PC-3 (cell line): ENCODE data around the gene TRIM4. TPM values are rescaled to one million over a fixed set of nuclear protein-coding genes. Genes with fewer than 3 reads are reported as not detected.

Source experiments
- ATAC-seq: fragments of 200-7000 bp; cut with Tn5 transposase; 2 replicates; pipeline ENCODE4 v1.9.1; 2020; ENCODE audit warnings: mild to moderate bottlenecking, moderate library complexity
- BruUV-seq: library from RNA; stranded (reverse); fragments of 400-500 nt; replicated peaks from 2 replicates; lab custom pipeline; 2021; lab: Mats Ljungman, UMichigan
- CTCF ChIA-PET: fragments of 300-600 bp; sonication (Branson Sonifier 250); formaldehyde crosslinking; loops from one replicate; lab custom pipeline; 2022; ENCODE audit warnings: antibody characterized with exemption; lab: Charles Lee
- POLR2A ChIA-PET: fragments of 300-600 bp; sonication (Branson Sonifier 250); formaldehyde crosslinking; loops from one replicate; lab custom pipeline; 2022; ENCODE audit warnings: antibody characterized with exemption; ENCODE audit not compliant: unreplicated experiment; lab: Charles Lee
- DNase-seq: peaks from one replicate; pipeline ENCODE4 v3.0.0-alpha.2; 2015
- H2AFZ ChIP-seq: fragments of 300-600 bp; sonication (generic); 2 replicates; pipeline ENCODE4 v1.6.0; 2016; ENCODE audit warnings: antibody characterized with exemption, low read length
- H3F3A ChIP-seq: fragments of 300-600 bp; sonication (generic); one replicate; pipeline ENCODE4 v1.6.0; 2017; ENCODE audit warnings: antibody characterized with exemption, low read length, control low read depth, mild to moderate bottlenecking; ENCODE audit not compliant: unreplicated experiment
- H3K27ac ChIP-seq: fragments of 300-600 bp; sonication (generic); 2 replicates; pipeline ENCODE4 v1.5.1; 2016; ENCODE audit warnings: mild to moderate bottlenecking, low read length
- H3K27me3 ChIP-seq: fragments of 300-600 bp; sonication (generic); 2 replicates; pipeline ENCODE4 v1.6.1; 2016; ENCODE audit warnings: low read length, mixed read lengths
- H3K36me3 ChIP-seq: fragments of 300-600 bp; sonication (generic); 2 replicates; pipeline ENCODE4 v1.6.1; 2016; ENCODE audit warnings: low read depth, mixed run types, low read length, mixed read lengths
- H3K4me1 ChIP-seq: fragments of 300-600 bp; sonication (generic); 2 replicates; pipeline ENCODE4 v1.5.1; 2016; ENCODE audit warnings: low read length; ENCODE audit not compliant: insufficient read depth
- H3K4me2 ChIP-seq: fragments of 300-600 bp; sonication (generic); 2 replicates; pipeline ENCODE4 v1.6.0; 2016; ENCODE audit warnings: low read length
- H3K4me3 ChIP-seq: fragments of 300-600 bp; sonication (generic); 2 replicates; pipeline ENCODE4 v1.5.1; 2016; ENCODE audit warnings: mild to moderate bottlenecking, low read length, mixed read lengths
- H3K79me2 ChIP-seq: fragments of 300-600 bp; sonication (generic); 2 replicates; pipeline ENCODE4 v1.6.1; 2017; ENCODE audit warnings: low read length, mixed read lengths
- H3K9ac ChIP-seq: fragments of 300-600 bp; sonication (generic); 2 replicates; pipeline ENCODE4 v1.6.0; 2016; ENCODE audit warnings: mild to moderate bottlenecking, low read length
- H3K9me2 ChIP-seq: fragments of 300-600 bp; sonication (generic); replicated peaks from 2 replicates; pipeline ENCODE4 v1.6.1; 2016; ENCODE audit warnings: mixed run types, low read length, mixed read lengths
- H3K9me3 ChIP-seq: fragments of 300-600 bp; sonication (generic); 2 replicates; pipeline ENCODE4 v1.6.1; 2016; ENCODE audit warnings: low read length, mixed read lengths
- H4K20me1 ChIP-seq: fragments of 300-600 bp; sonication (generic); 2 replicates; pipeline ENCODE4 v1.6.1; 2016; ENCODE audit warnings: low read length, mixed read lengths
- CTCF ChIP-seq: fragments of 300-600 bp; sonication (generic); conservative IDR thresholded peaks from 2 replicates; pipeline ENCODE4 v1.5.1; 2017; ENCODE audit warnings: antibody characterized with exemption, low read depth, mild to moderate bottlenecking, low read length
- EZH2 ChIP-seq: fragments of 300-600 bp; sonication (generic); IDR thresholded peaks from one replicate; pipeline ENCODE4 v1.6.1; 2017; ENCODE audit warnings: antibody characterized with exemption, mild to moderate bottlenecking, low read length; ENCODE audit not compliant: unreplicated experiment
- EZH2phosphoT487 ChIP-seq: fragments of 300-600 bp; sonication (generic); IDR thresholded peaks from 2 replicates; pipeline ENCODE4 v1.6.1; 2018; ENCODE audit warnings: mild to moderate bottlenecking, antibody characterized with exemption, low read length, borderline replicate concordance
- intact Hi-C: fragments of 100-400 bp; cut with micrococcal nuclease; formaldehyde crosslinking; loops from 2 replicates; pipeline ENCODE4 v1.9.0; 2023
- total RNA-seq: library from RNA; depleted of rRNA; stranded (reverse); fragments of >200 nt; gene quantifications from 2 replicates; pipeline ENCODE4 v1.2.3, GENCODE V29; 2014

The TRIM4 gene
- total RNA-seq, 1 experiment from 2014 or later = 11.1 TPM

GRCh38 chr7:99928188-99928587 lies 8.9 kb upstream of the TRIM4 start:
- H3K9me3 ChIP-seq = no peaks in the 10 kb centered on the region
- H3K36me3 ChIP-seq = no peaks in the 10 kb centered on the region
- TF ChIP-seq EZH2phosphoT487 (no peak), EZH2 (no peak), CTCF (no peak)
- peaks cover 29% of the 10 kb centered on the region for H3K27me3 ChIP-seq
- H3K27ac ChIP-seq = no peak overlapping the region
- no peak overlapping the region for H3K9ac ChIP-seq
- ChIA-PET POLR2A (interaction anchor here (0.7 kb wide), 1 partner anchor 1403 kb away, joined by 3 read pairs; no protein-coding TSS in a partner anchor), CTCF (no interaction called here)
- H3F3A ChIP-seq = no peaks in the 10 kb centered on the region
- no TSS peak for BruUV-seq
- no peak overlapping the region for H3K4me3 ChIP-seq
- H2AFZ ChIP-seq = no peak overlapping the region
- H3K9me2 ChIP-seq = no peaks in the 10 kb centered on the region
- intact Hi-C loops = loop anchor here (2.0 kb wide), 1 partner anchor 63 kb away; no protein-coding TSS in a partner anchor
- no peak overlapping the region for H3K4me2 ChIP-seq
- no peaks in the 10 kb centered on the region; the same call in 1 of the 2 replicates for H3K4me1 ChIP-seq
- H4K20me1 ChIP-seq = no peaks in the 10 kb centered on the region
- ATAC-seq (no peak), DNase-seq (no peak)
- no peaks in the 10 kb centered on the region for H3K79me2 ChIP-seq

GRCh38 chr7:99927536-99927935 lies 8.2 kb upstream of the TRIM4 start:
- no peak overlapping the region for H3K4me3 ChIP-seq
- ChIA-PET CTCF (no interaction called here), POLR2A (no interaction called here)
- ATAC-seq (no peak), DNase-seq (no peak)
- H3K9ac ChIP-seq = no peak overlapping the region
- no peaks in the 10 kb centered on the region for H3K36me3 ChIP-seq
- H2AFZ ChIP-seq = no peak overlapping the region
- H3F3A ChIP-seq = no peaks in the 10 kb centered on the region
- BruUV-seq = no TSS peak
- no peaks in the 10 kb centered on the region for H3K9me3 ChIP-seq
- intact Hi-C loops = no loop called here
- H3K4me1 ChIP-seq = no peaks in the 10 kb centered on the region; the same call in 1 of the 2 replicates
- no peaks in the 10 kb centered on the region for H3K9me2 ChIP-seq
- no peak for TF ChIP-seq CTCF
- no peak for TF ChIP-seq EZH2
- no peak for TF ChIP-seq EZH2phosphoT487
- H3K27me3 ChIP-seq = peaks cover 23% of the 10 kb centered on the region
- no peak overlapping the region for H3K4me2 ChIP-seq
- no peaks in the 10 kb centered on the region for H4K20me1 ChIP-seq
- H3K27ac ChIP-seq = no peak overlapping the region
- no peaks in the 10 kb centered on the region for H3K79me2 ChIP-seq

GRCh38 chr7:99926321-99926720 lies 7.0 kb upstream of the TRIM4 start:
- no peak overlapping the region for H3K4me3 ChIP-seq
- intact Hi-C loops = no loop called here
- TF ChIP-seq CTCF = no peak
- TF ChIP-seq EZH2phosphoT487 = no peak
- no peak for TF ChIP-seq EZH2
- ChIA-PET POLR2A (no interaction called here), CTCF (no interaction called here)
- no peaks in the 10 kb centered on the region for H4K20me1 ChIP-seq
- BruUV-seq = no TSS peak
- DNase-seq (no peak), ATAC-seq (no peak)
- H3F3A ChIP-seq = no peaks in the 10 kb centered on the region
- H3K9me2 ChIP-seq = no peaks in the 10 kb centered on the region
- no peak overlapping the region for H3K4me2 ChIP-seq
- no peak overlapping the region for H3K9ac ChIP-seq
- no peak overlapping the region for H2AFZ ChIP-seq
- no peaks in the 10 kb centered on the region for H3K9me3 ChIP-seq
- H3K36me3 ChIP-seq = no peaks in the 10 kb centered on the region
- H3K27me3 ChIP-seq = peaks cover 20% of the 10 kb centered on the region
- no peaks in the 10 kb centered on the region; the same call in 1 of the 2 replicates for H3K4me1 ChIP-seq
- no peaks in the 10 kb centered on the region for H3K79me2 ChIP-seq
- H3K27ac ChIP-seq = no peak overlapping the region
